ENCODE results near the gene ZFAND3. TPM values are rescaled to one million over a fixed set of nuclear protein-coding genes. Genes with fewer than 3 reads are reported as not detected.

ZFAND3 gene
- total RNA-seq, 4 donors from 2014 or later, result 45.0 to 55.2 (median 49.5) TPM

DNA sequence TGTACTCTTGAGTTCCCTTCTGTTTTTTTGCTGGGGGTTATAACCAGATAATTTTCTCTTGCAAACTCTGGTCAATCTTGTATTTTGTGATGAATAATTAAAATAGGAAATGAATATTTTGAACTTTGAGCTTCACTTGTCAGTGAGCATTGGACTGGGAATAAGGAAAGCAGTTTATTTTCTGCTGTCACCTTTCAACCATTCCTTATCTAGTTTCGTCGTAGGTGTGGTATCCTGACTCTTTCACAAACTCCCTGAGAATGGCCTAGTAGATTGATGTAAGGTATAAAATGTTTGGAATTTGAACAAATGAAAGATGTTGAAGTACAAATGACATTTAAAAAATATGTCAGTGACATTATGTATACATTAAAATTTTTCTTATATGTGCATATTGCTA, 98.0 kb downstream of the ZFAND3 start:
- Histone ChIP-seq H3K4me3 (no peak overlapping the region), H3K9me3 (no peaks in the 10 kb centered on the region), H3K27me3 (no peaks in the 10 kb centered on the region), H3K36me3 (no peaks in the 10 kb centered on the region), H3K27ac (no peak overlapping the region), H3K4me1 (peaks cover 43 to 45% of the 10 kb centered on the region in 2 donors)
- DNase-seq (no peak), ATAC-seq (no peak)
- in situ Hi-C loops (cut with MboI; ENCODE audit: low sequenced_read_pairs in 4 of 4), result no loop called here
- intact Hi-C loops (cut with DNase I; ENCODE audit: low total_unique reads), result no loop called here
- TF ChIP-seq POLR2A (IDR thresholded peaks at IDR 0.05), result no peak
- TF ChIP-seq, protein P1, sequence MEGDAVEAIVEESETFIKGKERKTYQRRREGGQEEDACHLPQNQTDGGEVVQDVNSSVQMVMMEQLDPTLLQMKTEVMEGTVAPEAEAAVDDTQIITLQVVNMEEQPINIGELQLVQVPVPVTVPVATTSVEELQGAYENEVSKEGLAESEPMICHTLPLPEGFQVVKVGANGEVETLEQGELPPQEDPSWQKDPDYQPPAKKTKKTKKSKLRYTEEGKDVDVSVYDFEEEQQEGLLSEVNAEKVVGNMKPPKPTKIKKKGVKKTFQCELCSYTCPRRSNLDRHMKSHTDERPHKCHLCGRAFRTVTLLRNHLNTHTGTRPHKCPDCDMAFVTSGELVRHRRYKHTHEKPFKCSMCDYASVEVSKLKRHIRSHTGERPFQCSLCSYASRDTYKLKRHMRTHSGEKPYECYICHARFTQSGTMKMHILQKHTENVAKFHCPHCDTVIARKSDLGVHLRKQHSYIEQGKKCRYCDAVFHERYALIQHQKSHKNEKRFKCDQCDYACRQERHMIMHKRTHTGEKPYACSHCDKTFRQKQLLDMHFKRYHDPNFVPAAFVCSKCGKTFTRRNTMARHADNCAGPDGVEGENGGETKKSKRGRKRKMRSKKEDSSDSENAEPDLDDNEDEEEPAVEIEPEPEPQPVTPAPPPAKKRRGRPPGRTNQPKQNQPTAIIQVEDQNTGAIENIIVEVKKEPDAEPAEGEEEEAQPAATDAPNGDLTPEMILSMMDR (IDR thresholded peaks at IDR 0.05 in 4 of 5, conservative IDR thresholded peaks at IDR 0.05 in 1 of 5), result no peak

DNA sequence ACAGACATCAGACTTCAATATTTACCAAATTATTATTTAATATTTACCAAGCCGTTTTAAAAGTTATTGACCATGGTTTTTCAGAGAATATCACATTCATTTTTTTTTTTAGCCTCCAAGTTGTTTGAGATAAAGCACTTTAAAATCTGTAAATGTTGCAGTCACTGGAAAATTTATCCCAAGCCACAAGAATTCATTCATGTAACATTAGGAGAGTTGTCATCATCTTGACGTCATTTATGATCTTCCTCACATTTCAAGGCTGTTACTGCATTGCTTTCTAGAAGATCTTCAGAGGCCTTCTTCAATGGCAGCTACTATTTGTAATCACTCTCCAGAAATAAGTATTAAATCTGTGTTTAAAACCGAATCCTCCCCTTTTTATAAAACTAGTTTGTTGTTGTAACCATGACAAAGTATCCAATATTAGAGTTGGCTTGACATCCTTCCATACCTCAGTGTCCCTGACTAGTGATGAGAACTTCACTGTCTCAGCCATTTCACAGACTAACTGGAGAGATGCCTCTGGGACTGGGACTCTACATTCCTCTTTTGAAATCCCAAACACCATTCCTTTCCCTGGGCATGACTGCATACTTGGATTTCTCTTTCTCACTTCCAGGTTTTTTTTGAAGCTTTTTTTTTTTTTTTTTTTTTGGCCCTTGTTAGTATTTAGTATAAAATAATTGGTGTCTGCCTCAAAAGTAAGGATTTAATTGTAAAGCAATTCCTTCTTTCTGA, 100.1 kb downstream of the ZFAND3 start:
- Histone ChIP-seq H3K4me1 (peaks cover 43 to 47% of the 10 kb centered on the region in 2 donors), H3K27me3 (no peaks in the 10 kb centered on the region), H3K4me3 (no peak overlapping the region), H3K36me3 (no peaks in the 10 kb centered on the region), H3K9me3 (no peaks in the 10 kb centered on the region), H3K27ac (no peak overlapping the region)
- intact Hi-C loops (cut with DNase I; ENCODE audit: low total_unique reads), result no loop called here
- DNase-seq, result no peak
- no peak for ATAC-seq
- in situ Hi-C loops (cut with MboI; ENCODE audit: low sequenced_read_pairs in 4 of 4), result no loop called here
- TF ChIP-seq POLR2A (IDR thresholded peaks at IDR 0.05), result no peak
- TF ChIP-seq, protein P1 (IDR thresholded peaks at IDR 0.05 in 4 of 5, conservative IDR thresholded peaks at IDR 0.05 in 1 of 5), result no peak

DNA sequence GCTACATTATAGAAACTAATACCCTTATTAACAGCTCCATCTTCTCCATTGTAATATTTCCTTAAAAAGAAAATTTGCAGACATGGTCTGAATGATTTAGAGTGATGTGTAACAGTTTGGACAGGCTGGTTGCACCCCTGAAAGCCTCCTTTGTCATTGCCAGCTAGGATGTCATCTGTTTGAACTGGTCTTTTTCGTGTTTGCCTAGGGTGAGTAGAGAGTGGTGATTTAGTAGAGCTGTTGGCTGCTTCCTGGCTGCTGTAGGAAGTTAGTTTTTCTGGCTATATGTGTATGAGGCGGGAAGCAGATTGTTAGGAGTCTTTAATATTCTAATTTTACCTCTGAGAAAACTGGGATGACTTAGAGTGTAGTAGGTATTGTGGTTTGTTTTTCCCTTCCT, 101.1 kb downstream of the ZFAND3 start:
- in situ Hi-C loops (cut with MboI; ENCODE audit: low sequenced_read_pairs in 4 of 4) (no loop called here), intact Hi-C loops (cut with DNase I; ENCODE audit: low total_unique reads) (no loop called here)
- no peak for TF ChIP-seq POLR2A (IDR thresholded peaks at IDR 0.05)
- TF ChIP-seq, protein P1 (IDR thresholded peaks at IDR 0.05 in 4 of 5, conservative IDR thresholded peaks at IDR 0.05 in 1 of 5), result no peak
- Histone ChIP-seq H3K27me3 (no peaks in the 10 kb centered on the region), H3K4me3 (no peak overlapping the region), H3K4me1 (peaks cover 32 to 38% of the 10 kb centered on the region in 2 donors), H3K9me3 (no peaks in the 10 kb centered on the region), H3K36me3 (no peaks in the 10 kb centered on the region), H3K27ac (no peak overlapping the region)
- no peak for DNase-seq
- ATAC-seq, result no peak

DNA sequence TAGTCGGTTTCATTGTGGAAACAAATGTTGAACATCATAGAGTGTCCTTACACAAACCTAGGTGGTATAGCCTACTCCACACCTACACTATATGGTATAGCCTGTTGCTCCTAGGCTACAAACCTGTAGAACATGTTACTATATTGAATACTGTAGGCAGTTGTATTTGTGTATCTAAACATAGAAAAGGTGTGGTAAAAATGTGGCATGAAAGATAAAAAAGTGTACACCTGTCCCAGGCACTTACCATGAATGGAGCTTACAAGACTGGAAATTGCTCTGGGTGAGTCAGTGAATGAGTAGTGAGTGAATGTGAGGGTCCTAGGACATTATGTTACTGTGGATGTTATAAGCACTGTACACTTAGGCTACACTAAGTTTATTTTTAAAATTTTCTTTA, 103.0 kb downstream of the ZFAND3 start:
- H3K4me3 ChIP-seq, result no peak overlapping the region
- no peaks in the 10 kb centered on the region for H3K9me3 ChIP-seq
- TF ChIP-seq, protein P1 (IDR thresholded peaks at IDR 0.05 in 4 of 5, conservative IDR thresholded peaks at IDR 0.05 in 1 of 5), result no peak
- TF ChIP-seq POLR2A (IDR thresholded peaks at IDR 0.05), result no peak
- intact Hi-C loops (cut with DNase I; ENCODE audit: low total_unique reads), result no loop called here
- no peaks in the 10 kb centered on the region for H3K27me3 ChIP-seq
- ATAC-seq (no peak), DNase-seq (no peak)
- peaks cover 27 to 44% of the 10 kb centered on the region in 2 donors for H3K4me1 ChIP-seq
- in situ Hi-C loops (cut with MboI; ENCODE audit: low sequenced_read_pairs in 4 of 4), result no loop called here
- H3K36me3 ChIP-seq, result no peaks in the 10 kb centered on the region
- H3K27ac ChIP-seq, result no peak overlapping the region

All from gastrocnemius medialis (tissue), 4 donors.